ENCODE results near the gene HSPA12A. TPM values are rescaled to one million over a fixed set of nuclear protein-coding genes. Genes with fewer than 3 reads are reported as not detected.

Gene HSPA12A
- total RNA-seq, 1 experiment from 2014 or later: 2.4 TPM

DNA sequence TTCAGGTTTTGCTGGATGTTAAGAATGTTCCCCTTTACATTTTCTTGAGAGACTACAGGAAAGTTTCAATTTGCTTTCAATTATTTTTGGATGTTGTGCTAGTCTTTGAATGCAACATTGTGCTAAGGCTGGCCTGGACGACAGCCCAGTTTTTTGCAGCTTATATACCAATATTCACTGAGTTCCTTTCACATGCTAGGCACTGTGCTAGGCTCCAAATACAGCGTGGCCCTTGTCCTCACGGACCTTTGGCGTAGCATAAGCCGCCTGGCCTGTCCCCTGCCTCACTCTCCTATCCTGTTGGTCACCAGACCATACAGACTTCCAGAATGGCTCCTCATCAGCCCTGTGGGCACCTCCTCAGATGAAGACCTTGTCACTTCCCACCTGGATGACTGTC is 19.5 kb upstream of the HSPA12A start:
- intact Hi-C loops (cut with micrococcal nuclease; ENCODE audit: unreplicated experiment): no loop called here
- Mint-ChIP-seq H3K27me3 (ENCODE audit: unreplicated experiment) (peaks cover 34% of the 10 kb centered on the region), H3K4me1 (ENCODE audit: low read depth, unreplicated experiment) (no peaks in the 10 kb centered on the region), H3K4me3 (ENCODE audit: low read depth, unreplicated experiment) (no peak overlapping the region), H3K36me3 (ENCODE audit: insufficient read depth, unreplicated experiment) (no peaks in the 10 kb centered on the region), H3K27ac (ENCODE audit: unreplicated experiment) (no peak overlapping the region), H3K9me3 (ENCODE audit: low read depth, unreplicated experiment) (no peaks in the 10 kb centered on the region)
- BruUV-seq (replicated peaks): no TSS peak
- DNase-seq: no peak
- CTCF ChIA-PET: no interaction called here
- TF ChIP-seq, protein P1, sequence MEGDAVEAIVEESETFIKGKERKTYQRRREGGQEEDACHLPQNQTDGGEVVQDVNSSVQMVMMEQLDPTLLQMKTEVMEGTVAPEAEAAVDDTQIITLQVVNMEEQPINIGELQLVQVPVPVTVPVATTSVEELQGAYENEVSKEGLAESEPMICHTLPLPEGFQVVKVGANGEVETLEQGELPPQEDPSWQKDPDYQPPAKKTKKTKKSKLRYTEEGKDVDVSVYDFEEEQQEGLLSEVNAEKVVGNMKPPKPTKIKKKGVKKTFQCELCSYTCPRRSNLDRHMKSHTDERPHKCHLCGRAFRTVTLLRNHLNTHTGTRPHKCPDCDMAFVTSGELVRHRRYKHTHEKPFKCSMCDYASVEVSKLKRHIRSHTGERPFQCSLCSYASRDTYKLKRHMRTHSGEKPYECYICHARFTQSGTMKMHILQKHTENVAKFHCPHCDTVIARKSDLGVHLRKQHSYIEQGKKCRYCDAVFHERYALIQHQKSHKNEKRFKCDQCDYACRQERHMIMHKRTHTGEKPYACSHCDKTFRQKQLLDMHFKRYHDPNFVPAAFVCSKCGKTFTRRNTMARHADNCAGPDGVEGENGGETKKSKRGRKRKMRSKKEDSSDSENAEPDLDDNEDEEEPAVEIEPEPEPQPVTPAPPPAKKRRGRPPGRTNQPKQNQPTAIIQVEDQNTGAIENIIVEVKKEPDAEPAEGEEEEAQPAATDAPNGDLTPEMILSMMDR (IDR thresholded peaks at IDR 0.05; ENCODE audit: unreplicated experiment): no peak

DNA sequence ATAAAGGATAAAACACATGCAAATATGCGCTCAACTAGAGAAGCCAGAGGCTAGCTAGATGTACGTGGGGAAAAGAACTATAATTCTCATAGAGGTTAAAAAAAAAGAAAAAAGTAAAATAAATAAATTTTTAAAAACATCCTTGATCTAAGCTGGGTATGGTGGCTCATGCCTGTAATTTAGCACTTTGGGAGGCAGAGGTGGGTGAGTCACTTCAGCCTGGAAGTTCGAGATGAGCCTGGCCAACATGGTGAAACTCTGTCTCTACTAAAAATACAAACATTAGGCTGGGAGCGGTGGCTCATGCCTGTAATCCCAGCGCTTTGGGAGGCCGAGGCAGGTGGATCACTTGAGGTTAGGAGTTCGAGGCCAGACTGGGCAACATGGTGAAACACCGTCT is 18.6 kb upstream of the HSPA12A start:
- CTCF ChIA-PET: no interaction called here
- no peak for DNase-seq
- Mint-ChIP-seq H3K27ac (ENCODE audit: unreplicated experiment) (no peak overlapping the region), H3K4me3 (ENCODE audit: low read depth, unreplicated experiment) (no peak overlapping the region), H3K27me3 (ENCODE audit: unreplicated experiment) (peaks cover 34% of the 10 kb centered on the region), H3K36me3 (ENCODE audit: insufficient read depth, unreplicated experiment) (no peaks in the 10 kb centered on the region), H3K4me1 (ENCODE audit: low read depth, unreplicated experiment) (no peaks in the 10 kb centered on the region), H3K9me3 (ENCODE audit: low read depth, unreplicated experiment) (no peaks in the 10 kb centered on the region)
- BruUV-seq (replicated peaks): no TSS peak
- intact Hi-C loops (cut with micrococcal nuclease; ENCODE audit: unreplicated experiment): no loop called here
- TF ChIP-seq, protein P1 (IDR thresholded peaks at IDR 0.05; ENCODE audit: unreplicated experiment): no peak

DNA sequence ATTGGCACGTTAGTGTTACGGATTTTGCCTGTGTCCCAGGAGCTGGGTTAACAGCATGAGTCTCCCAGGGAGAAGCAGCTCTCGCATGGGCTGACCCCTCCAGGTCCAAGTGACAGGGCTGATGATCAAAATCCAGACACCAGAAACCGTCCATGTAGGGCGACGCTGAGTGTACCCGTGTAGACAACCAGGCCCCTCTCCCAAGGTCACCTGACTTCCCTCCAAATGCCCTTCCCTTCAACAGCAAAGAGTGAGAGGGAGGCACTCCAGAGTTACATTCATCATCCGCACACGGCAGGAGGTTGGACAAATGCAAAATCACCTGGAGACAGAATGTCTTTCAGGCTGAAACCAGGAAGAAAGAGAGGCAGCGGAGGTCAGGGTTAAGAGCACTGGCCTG is 14.9 kb upstream of the HSPA12A start:
- BruUV-seq (replicated peaks): no TSS peak
- Mint-ChIP-seq H3K9me3 (ENCODE audit: low read depth, unreplicated experiment) (no peaks in the 10 kb centered on the region), H3K4me3 (ENCODE audit: low read depth, unreplicated experiment) (no peak overlapping the region), H3K4me1 (ENCODE audit: low read depth, unreplicated experiment) (no peaks in the 10 kb centered on the region), H3K27ac (ENCODE audit: unreplicated experiment) (no peak overlapping the region), H3K36me3 (ENCODE audit: insufficient read depth, unreplicated experiment) (no peaks in the 10 kb centered on the region), H3K27me3 (ENCODE audit: unreplicated experiment) (peaks cover 25% of the 10 kb centered on the region)
- intact Hi-C loops (cut with micrococcal nuclease; ENCODE audit: unreplicated experiment): no loop called here
- CTCF ChIA-PET: no interaction called here
- no peak for DNase-seq
- TF ChIP-seq, protein P1 (IDR thresholded peaks at IDR 0.05; ENCODE audit: unreplicated experiment): no peak

DNA sequence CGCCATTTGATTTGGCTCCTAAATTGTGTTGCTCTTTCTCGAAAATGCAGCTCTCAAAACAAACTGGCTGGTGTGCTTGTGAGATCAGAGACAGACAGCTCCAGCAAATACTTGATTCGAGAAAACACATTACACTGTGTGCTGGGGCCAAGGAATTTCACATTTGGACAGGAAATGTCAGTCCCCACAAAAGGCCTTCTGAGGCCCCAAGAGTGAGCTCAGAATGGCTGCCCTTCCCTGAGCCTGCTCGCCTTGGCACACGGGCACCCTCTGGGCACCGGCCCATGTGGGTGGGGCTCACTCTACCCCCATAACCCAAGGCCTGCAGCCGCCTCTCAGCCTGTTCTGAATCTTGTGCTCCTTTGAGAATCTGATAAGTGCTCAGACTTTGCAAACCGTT is 13.9 kb upstream of the HSPA12A start:
- no peak for DNase-seq
- Mint-ChIP-seq H3K9me3 (ENCODE audit: low read depth, unreplicated experiment) (no peaks in the 10 kb centered on the region), H3K4me1 (ENCODE audit: low read depth, unreplicated experiment) (no peaks in the 10 kb centered on the region), H3K36me3 (ENCODE audit: insufficient read depth, unreplicated experiment) (no peaks in the 10 kb centered on the region), H3K27me3 (ENCODE audit: unreplicated experiment) (peaks cover 29% of the 10 kb centered on the region), H3K27ac (ENCODE audit: unreplicated experiment) (no peak overlapping the region), H3K4me3 (ENCODE audit: low read depth, unreplicated experiment) (no peak overlapping the region)
- intact Hi-C loops (cut with micrococcal nuclease; ENCODE audit: unreplicated experiment): no loop called here
- CTCF ChIA-PET: no interaction called here
- TF ChIP-seq, protein P1 (IDR thresholded peaks at IDR 0.05; ENCODE audit: unreplicated experiment): no peak
- BruUV-seq (replicated peaks): no TSS peak
